Caco-2 (cell line): ENCODE measurements around the gene NOD2. TPM values are rescaled to one million over a fixed set of nuclear protein-coding genes. Genes with fewer than 3 reads are reported as not detected.

Experiments
- BruUV-seq: library from RNA; stranded (reverse); fragments of 400-500 nt; replicated peaks from 2 replicates; lab custom pipeline; 2021; lab: Mats Ljungman, UMichigan
- CTCF ChIA-PET: fragments of 300-600 bp; sonication (Branson Sonifier 250); formaldehyde crosslinking; loops from one replicate; lab custom pipeline; 2022; ENCODE audit warnings: antibody characterized with exemption; lab: Charles Lee
- POLR2A ChIA-PET: fragments of 300-600 bp; sonication (Branson Sonifier 250); formaldehyde crosslinking; loops from one replicate; lab custom pipeline; 2022; ENCODE audit warnings: antibody characterized with exemption; lab: Charles Lee
- DNase-seq, 2 experiments: peaks; one replicate each; pipeline versions ENCODE4 v3.0.0 to v3.0.0-alpha.2; 2020 to 2022
- H3K27me3 ChIP-seq: replicated peaks from 2 replicates; pipeline ENCODE4 v1.6.0; 2011; ENCODE audit warnings: low read length; ENCODE audit not compliant: control insufficient read depth, insufficient read depth
- H3K36me3 ChIP-seq: 2 replicates; pipeline ENCODE4 v1.5.1; 2011; ENCODE audit warnings: low read length; ENCODE audit not compliant: control insufficient read depth, insufficient read depth
- H3K4me1 ChIP-seq: fragments of 250-450 bp; sonication (Bioruptor Pico); 2 replicates; pipeline ENCODE4 v1.5.1; 2020; ENCODE audit warnings: mild to moderate bottlenecking
- H3K4me3 ChIP-seq: 2 replicates; pipeline ENCODE4 v1.5.1; 2011; ENCODE audit warnings: low read depth, mild to moderate bottlenecking, control low read depth, low read length
- H3K9me3 ChIP-seq: fragments of 250-450 bp; sonication (Bioruptor Pico); 2 replicates; pipeline ENCODE4 v1.5.1; 2020; ENCODE audit warnings: mild to moderate bottlenecking, moderate library complexity
- H3K27ac Mint-ChIP-seq: one replicate; pipeline ENCODE4 v1.8.0; 2022; ENCODE audit warnings: mixed read lengths; ENCODE audit not compliant: unreplicated experiment
- H3K27me3 Mint-ChIP-seq: one replicate; pipeline ENCODE4 v1.8.0; 2022; ENCODE audit warnings: mixed read lengths; ENCODE audit not compliant: insufficient read depth, unreplicated experiment
- H3K36me3 Mint-ChIP-seq: one replicate; pipeline ENCODE4 v1.8.0; 2022; ENCODE audit warnings: mild to moderate bottlenecking, mixed read lengths; ENCODE audit not compliant: insufficient read depth, unreplicated experiment
- H3K4me1 Mint-ChIP-seq: one replicate; pipeline ENCODE4 v1.8.0; 2022; ENCODE audit warnings: low read depth, mixed read lengths; ENCODE audit not compliant: unreplicated experiment
- H3K4me3 Mint-ChIP-seq: one replicate; pipeline ENCODE4 v1.8.0; 2022; ENCODE audit warnings: mild to moderate bottlenecking, moderate library complexity, mixed read lengths; ENCODE audit not compliant: unreplicated experiment
- H3K9me3 Mint-ChIP-seq: one replicate; pipeline ENCODE4 v1.8.0; 2022; ENCODE audit warnings: mixed read lengths; ENCODE audit not compliant: unreplicated experiment
- CTCF ChIP-seq, 2 experiments: fragments of 200-600 bp in 1 of 2; IDR thresholded peaks; 1 replicate in 1 of 2; 2 replicates in 1 of 2; pipeline versions ENCODE4 v1.5.1 to v1.8.0; 2011 to 2022; ENCODE audit warnings: antibody characterized with exemption in 1 of 2, control low read depth in 1 of 2, inconsistent platforms in 1 of 2, low read depth in 1 of 2, low read length in 1 of 2, mild to moderate bottlenecking in 1 of 2, moderate library complexity in 1 of 2; ENCODE audit not compliant: insufficient read depth in 1 of 2, severe bottlenecking in 1 of 2, unreplicated experiment in 1 of 2
- intact Hi-C: fragments of 100-400 bp; cut with micrococcal nuclease; formaldehyde crosslinking; loops from one replicate; pipeline ENCODE4 v1.10.0; 2022; ENCODE audit not compliant: unreplicated experiment
- total RNA-seq: library from RNA; stranded (reverse); gene quantifications from 2 replicates; pipeline ENCODE4 v1.2.3, GENCODE V29; 2022

Gene NOD2
- total RNA-seq, 1 experiment from 2014 or later = 0.23 TPM

- TF ChIP-seq CTCF (IDR thresholded peaks at IDR 0.05; ENCODE audit: insufficient read depth in 1 of 2, low read depth in 1 of 2, low read length in 1 of 2, severe bottlenecking in 1 of 2, unreplicated experiment in 1 of 2) = peak in 1 of 2 experiments; percentile 12
- CTCF ChIA-PET = interaction anchor here (0.6 to 8.1 kb wide), 12 partner anchors 10 to 421 kb away, joined by 3 to 188 read pairs (median 6); partner anchors contain the start of genes BRD7 and CYLD
- Mint-ChIP-seq H3K27ac (peak overlapping the region; percentile 8), H3K4me1 (peaks cover 21% of the 10 kb centered on the region), H3K9me3 (peaks cover 17% of the 10 kb centered on the region), H3K4me3 (no peak overlapping the region), H3K27me3 (no peaks in the 10 kb centered on the region), H3K36me3 (no peaks in the 10 kb centered on the region)
- POLR2A ChIA-PET = no interaction called here
- Histone ChIP-seq H3K4me1 (peaks cover 10% of the 10 kb centered on the region; the same call in 1 of the 2 replicates), H3K9me3 (peaks cover 17% of the 10 kb centered on the region), H3K27me3 (no peaks in the 10 kb centered on the region), H3K4me3 (no peak overlapping the region), H3K36me3 (no peaks in the 10 kb centered on the region)
- BruUV-seq = no TSS peak
- DNase-seq = no peak
- intact Hi-C loops = loop anchor here (1.0 to 5.0 kb wide), 2 partner anchors 139 to 200 kb away; no protein-coding TSS in a partner anchor
Measured at GRCh38 chr16:50667497-50668367, 25.7 kb upstream of the NOD2 start.

- Mint-ChIP-seq H3K4me3 (no peak overlapping the region), H3K27ac (peak overlapping the region; percentile 8), H3K9me3 (peaks cover 20% of the 10 kb centered on the region), H3K27me3 (no peaks in the 10 kb centered on the region), H3K36me3 (no peaks in the 10 kb centered on the region), H3K4me1 (peaks cover 21% of the 10 kb centered on the region)
- Histone ChIP-seq H3K9me3 (peaks cover 19% of the 10 kb centered on the region), H3K27me3 (no peaks in the 10 kb centered on the region), H3K4me1 (peaks cover 10% of the 10 kb centered on the region; the same call in 1 of the 2 replicates), H3K4me3 (no peak overlapping the region), H3K36me3 (no peaks in the 10 kb centered on the region)
- no TSS peak for BruUV-seq
- peak; percentile 74 for DNase-seq
- POLR2A ChIA-PET = no interaction called here
- intact Hi-C loops = loop anchor here (1.0 to 5.0 kb wide), 2 partner anchors 138 to 201 kb away; no protein-coding TSS in a partner anchor
- TF ChIP-seq CTCF (IDR thresholded peaks at IDR 0.05; ENCODE audit: insufficient read depth in 1 of 2, low read depth in 1 of 2, low read length in 1 of 2, severe bottlenecking in 1 of 2, unreplicated experiment in 1 of 2) = peak in 1 of 2 experiments; percentile 47
- CTCF ChIA-PET = interaction anchor here (0.5 to 8.1 kb wide), 13 partner anchors 10 to 455 kb away, joined by 3 to 188 read pairs (median 4); partner anchors contain the start of genes BRD7 and CYLD
Measured at GRCh38 chr16:50668368-50669008, 24.9 kb upstream of the NOD2 start.

- CTCF ChIA-PET = interaction anchor here (8.1 kb wide), 1 partner anchor 136 kb away, joined by 188 read pairs; no protein-coding TSS in a partner anchor
- POLR2A ChIA-PET = no interaction called here
Measured at GRCh38 chr16:50669741-50670140, 23.7 kb upstream of the NOD2 start.

More at GRCh38 chr16:50669741-50670140, 23.7 kb upstream of the NOD2 start:
- H3K27me3 ChIP-seq = no peaks in the 10 kb centered on the region
- Mint-ChIP-seq H3K27ac (no peak overlapping the region), H3K36me3 (no peaks in the 10 kb centered on the region), H3K27me3 (no peaks in the 10 kb centered on the region), H3K4me3 (no peak overlapping the region), H3K4me1 (peaks cover 21% of the 10 kb centered on the region), H3K9me3 (peaks cover 20% of the 10 kb centered on the region)
- no TSS peak for BruUV-seq
- peaks cover 19% of the 10 kb centered on the region for H3K9me3 ChIP-seq
- TF ChIP-seq CTCF (IDR thresholded peaks at IDR 0.05; ENCODE audit: insufficient read depth in 1 of 2, low read depth in 1 of 2, low read length in 1 of 2, severe bottlenecking in 1 of 2, unreplicated experiment in 1 of 2) = no peak
- no peaks in the 10 kb centered on the region for H3K36me3 ChIP-seq
- DNase-seq = no peak
- no peak overlapping the region for H3K4me3 ChIP-seq
- intact Hi-C loops = loop anchor here (5.0 kb wide), 1 partner anchor 202 kb away; no protein-coding TSS in a partner anchor
- peaks cover 10% of the 10 kb centered on the region; the same call in 1 of the 2 replicates for H3K4me1 ChIP-seq
